ENCODE measurements around the gene SYNE3.

GRCh38 chr14:95530473-95531276 lies 14.2 kb upstream of the SYNE3 start:
- TF ChIP-seq, protein P1, sequence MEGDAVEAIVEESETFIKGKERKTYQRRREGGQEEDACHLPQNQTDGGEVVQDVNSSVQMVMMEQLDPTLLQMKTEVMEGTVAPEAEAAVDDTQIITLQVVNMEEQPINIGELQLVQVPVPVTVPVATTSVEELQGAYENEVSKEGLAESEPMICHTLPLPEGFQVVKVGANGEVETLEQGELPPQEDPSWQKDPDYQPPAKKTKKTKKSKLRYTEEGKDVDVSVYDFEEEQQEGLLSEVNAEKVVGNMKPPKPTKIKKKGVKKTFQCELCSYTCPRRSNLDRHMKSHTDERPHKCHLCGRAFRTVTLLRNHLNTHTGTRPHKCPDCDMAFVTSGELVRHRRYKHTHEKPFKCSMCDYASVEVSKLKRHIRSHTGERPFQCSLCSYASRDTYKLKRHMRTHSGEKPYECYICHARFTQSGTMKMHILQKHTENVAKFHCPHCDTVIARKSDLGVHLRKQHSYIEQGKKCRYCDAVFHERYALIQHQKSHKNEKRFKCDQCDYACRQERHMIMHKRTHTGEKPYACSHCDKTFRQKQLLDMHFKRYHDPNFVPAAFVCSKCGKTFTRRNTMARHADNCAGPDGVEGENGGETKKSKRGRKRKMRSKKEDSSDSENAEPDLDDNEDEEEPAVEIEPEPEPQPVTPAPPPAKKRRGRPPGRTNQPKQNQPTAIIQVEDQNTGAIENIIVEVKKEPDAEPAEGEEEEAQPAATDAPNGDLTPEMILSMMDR (IDR thresholded peaks at IDR 0.05; ENCODE audit: insufficient read depth, low read length, poor library complexity, severe bottlenecking), result no peak
- no peak for TF ChIP-seq EZH2phosphoT487 (conservative IDR thresholded peaks at IDR 0.05; ENCODE audit: low read length)

All from SU-DHL-6 (cell line).